Fibroblast of skin of left quadriceps (primary cell): ENCODE results near the gene MRFAP1.

Source experiments
- DNase-seq, 2 experiments: peaks; one replicate each; pipeline ENCODE4 v3.0.0-alpha.2; 2013; ENCODE audit warnings: low read depth in 2 of 2

Gene MRFAP1

GRCh38 chr4:6640292-6641163 is at the start of gene MRFAP1:
MRFAP1 (plus strand) TSS chr4:6640685; CDS start chr4:6640863, 178 bp downstream.
- DNase-seq: peak; percentile 84 to 86

DNA sequence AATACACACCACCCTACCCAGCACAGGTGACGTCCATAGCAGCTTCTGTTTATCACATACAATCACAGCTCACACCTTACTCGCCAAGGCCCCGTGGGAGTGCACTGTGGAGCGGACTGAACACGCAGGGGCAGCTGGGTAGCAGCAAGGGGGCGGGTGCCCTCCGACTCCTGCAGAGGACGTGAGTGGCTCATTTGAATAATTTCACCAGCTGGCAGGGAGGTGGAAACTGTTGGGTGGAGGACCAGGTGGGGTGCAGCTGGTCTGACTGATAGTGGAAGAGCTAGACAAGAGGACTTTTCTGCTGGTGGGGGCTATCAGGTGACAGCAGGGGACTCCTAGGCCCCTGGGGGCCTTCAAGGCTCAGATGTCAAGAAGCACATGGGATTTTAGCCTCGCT is 49.2 kb upstream of the MRFAP1 start:
- no peak for DNase-seq

DNA sequence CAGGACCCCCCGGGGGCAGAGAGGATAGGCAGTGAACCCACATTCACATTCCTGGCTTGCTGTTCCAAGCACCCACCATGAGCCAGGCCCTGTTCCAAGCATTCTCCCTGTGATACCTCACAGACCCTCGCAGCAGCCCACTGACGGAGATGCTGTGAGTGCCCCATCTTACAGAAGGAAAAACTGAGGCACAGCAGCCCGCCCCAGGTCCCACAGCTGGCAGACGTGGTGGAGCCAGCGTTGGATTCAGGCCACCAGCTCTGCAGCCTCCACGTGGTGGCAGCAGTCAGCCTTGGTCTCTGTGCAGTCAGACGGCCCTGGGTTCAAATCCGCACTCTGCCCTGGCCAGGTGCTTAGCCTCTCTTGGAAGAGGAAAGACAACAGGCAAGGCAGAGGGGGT is 48.7 kb upstream of the MRFAP1 start:
- no peak for DNase-seq

DNA sequence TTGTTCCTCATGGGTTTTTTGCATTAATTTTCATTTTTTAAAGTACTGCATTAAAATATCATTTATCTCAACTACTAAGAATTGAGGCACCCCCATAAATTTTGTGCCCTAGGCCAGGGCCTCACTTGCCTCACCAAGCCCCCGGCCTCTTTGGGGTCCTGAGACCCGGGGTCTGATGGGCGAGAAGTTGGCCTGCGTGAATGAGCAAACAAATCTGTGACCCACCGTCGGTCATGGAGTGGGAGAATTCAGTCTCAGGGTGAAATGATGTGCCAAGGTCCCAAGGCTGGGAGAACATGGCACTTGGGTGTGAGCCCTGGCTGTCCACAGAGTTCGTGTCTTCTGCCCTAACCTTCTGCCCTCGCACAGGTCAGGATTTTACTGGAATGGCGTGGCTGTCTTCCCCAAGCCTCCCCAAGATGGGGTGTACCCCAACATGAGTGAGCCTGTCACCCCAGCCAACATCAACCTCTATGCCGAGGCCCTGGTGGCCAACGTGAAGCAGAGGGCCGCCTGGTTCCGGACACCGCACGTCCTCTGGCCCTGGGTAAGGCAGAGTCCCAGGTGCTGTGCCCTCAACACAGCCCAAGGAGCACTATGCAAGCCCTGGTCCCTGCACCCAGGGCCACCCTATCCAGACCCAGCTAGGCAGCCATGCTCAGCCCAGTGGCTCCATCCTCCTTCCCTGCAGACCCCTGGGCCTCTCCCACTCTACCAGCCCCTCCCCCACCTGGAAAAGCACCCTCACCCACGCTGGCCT is 47.5 kb upstream of the MRFAP1 start:
- DNase-seq: no peak

GRCh38 chr4:6594341-6594740 is 46.1 kb upstream of the MRFAP1 start:
- DNase-seq: no peak

- no peak for DNase-seq
These were observed 45.6 kb upstream of the MRFAP1 start for GRCh38 chr4:6594826-6595355.

DNA sequence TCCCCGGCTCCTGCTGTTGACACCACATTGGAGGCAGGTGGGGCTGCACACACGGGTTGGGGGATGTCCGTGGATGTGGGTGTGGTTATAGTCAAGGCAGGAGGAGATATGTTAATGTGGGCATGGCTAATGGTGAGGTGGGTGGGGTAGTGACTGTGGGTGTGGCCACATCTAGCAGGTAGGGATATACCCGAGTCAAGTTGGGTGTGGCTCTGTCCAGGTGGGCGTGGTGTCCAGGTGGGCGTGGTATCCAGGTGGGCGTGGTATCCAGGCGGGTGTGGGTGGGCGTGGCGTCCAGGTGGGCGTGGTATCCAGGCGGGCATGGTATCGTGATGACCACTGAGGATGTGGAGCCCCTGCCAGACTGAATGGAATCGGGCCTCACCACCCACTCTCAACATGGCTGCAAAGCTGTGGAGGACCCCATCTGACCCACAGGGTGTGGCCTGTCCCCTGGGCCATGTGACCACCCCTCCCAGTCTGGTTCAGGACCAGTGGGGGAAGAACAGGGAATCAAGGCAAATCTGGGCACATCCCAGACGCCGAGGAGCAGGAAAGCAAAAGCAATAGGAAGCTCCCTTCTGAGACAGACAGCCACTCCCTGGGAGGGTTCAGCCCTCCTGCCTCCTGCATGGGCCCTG is 44.5 kb upstream of the MRFAP1 start:
- DNase-seq: no peak

DNA sequence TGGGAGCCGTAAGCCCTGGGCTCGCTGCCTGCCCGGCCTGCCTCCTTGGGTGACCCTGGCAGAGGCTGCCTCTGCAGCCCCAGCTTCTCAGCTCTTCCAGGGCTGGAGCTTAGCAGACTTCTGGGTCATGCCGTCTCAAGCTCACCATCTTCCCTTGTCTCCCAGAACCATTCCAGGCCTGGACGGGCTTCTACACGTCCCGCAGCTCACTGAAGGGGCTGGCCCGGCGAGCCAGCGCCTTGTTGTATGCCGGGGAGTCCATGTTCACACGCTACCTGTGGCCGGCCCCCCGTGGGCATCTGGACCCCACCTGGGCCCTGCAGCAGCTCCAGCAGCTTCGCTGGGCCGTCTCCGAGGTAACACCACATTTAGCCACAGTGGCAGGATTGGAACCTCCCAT is 43.5 kb upstream of the MRFAP1 start:
- no peak for DNase-seq

GRCh38 chr4:6598127-6598526 is 42.4 kb upstream of the MRFAP1 start:
- no peak for DNase-seq

- no peak for DNase-seq
These were observed 41.8 kb upstream of the MRFAP1 start for GRCh38 chr4:6598641-6599040.

DNA sequence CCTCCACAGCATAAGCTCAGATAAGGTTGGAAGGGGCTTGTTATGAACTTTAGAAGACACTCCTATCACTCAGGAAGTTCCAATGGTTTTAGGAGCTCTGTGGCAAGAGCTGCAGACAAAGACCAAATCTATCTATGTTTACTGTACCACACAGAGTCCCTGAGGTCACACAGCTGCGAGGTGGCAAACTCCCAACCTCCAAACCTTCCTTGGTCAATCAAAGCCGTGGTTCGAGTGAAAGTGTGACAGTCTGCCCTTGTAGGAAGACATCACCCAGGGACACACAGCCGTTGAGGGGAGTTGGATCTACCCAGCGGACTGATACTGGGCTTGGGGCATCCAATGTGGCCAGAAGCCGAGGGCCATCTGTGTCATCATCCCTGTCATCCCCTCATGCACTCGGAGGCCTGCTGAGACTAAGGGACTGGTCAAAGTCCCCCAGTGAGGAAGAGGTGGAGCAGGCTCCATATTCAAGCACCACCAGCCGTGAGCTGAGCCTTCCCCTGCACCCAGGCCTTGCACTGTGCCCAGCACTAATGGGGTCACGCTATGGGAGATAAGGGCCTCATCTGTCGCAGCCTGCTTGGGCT is 38.7 kb upstream of the MRFAP1 start:
- no peak for DNase-seq

DNA sequence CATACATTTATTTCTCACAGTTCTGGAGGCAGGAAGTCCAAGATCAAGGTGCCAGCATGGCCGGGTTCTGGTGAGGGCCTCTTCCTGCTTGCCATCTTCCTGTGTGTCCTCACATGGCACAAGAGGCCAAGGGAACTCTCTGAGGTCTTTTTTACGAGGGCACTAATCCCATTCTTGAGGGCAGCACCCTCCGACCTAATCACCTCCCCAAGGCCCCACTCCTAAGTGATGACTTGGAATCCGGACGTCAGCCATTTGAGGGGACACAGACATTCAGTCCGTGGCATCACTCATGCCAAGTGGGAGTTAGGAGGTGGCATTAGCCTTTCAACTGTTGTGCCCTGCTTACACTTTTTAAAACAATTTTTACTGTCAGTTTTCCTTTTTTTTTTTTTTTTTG is 38.2 kb upstream of the MRFAP1 start:
- no peak for DNase-seq

- no peak for DNase-seq
These were observed 37.4 kb upstream of the MRFAP1 start for GRCh38 chr4:6603128-6603527.

- DNase-seq: no peak
These were observed 35.4 kb upstream of the MRFAP1 start for GRCh38 chr4:6605114-6605513.

DNA sequence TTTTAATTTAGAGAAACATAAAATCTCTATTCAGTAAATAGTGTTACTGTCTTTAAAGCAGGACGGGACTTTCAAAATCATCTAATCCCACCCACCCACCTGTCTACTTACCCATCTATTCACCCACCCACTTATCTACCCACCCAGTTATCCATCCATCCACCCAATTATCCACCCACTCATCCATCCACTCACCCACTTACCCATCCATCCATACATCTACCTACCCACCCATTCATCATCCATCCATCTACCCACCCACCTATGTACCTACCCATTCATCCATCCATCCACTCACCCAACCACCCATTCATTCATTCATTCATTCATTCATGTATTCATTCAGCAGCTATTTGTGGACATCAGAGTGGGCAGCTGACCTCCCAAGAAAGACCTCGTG is 34.9 kb upstream of the MRFAP1 start:
- no peak for DNase-seq

- no peak for DNase-seq
These were observed 33.8 kb upstream of the MRFAP1 start for GRCh38 chr4:6606465-6607235.

DNA sequence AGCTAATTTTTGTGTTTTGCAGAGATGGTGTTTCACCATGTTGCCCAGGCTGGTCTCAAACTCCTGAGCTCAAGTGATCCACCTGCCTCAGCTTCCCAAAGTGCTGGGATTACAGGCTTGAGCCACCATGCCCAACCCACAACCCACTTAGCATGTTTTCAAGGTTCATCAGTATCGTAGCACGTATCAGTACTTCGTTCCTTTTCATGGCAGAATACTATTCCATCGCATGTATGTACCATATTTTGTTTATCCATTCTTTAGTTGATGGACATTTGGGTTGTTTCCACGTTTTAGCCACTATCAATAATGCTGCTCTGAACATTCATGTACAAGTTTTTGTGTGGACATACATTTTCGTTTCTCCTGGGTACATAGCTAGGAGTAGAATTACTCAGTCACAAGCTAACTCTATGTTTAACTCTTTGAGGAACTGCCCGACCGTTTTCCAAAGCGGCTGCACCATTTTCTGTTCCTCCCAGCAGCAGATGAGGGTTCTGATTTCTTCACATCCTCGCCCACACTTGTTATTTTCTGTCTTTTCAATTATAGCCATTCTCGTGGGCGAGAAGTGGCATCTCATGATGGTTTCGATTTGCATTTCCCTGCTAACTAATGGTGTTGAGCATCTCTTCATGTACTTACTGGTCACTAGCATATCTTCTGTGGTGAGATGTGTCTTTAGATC is 33.0 kb upstream of the MRFAP1 start:
- no peak for DNase-seq

- DNase-seq: no peak
These were observed 31.6 kb upstream of the MRFAP1 start for GRCh38 chr4:6608758-6609414.

DNA sequence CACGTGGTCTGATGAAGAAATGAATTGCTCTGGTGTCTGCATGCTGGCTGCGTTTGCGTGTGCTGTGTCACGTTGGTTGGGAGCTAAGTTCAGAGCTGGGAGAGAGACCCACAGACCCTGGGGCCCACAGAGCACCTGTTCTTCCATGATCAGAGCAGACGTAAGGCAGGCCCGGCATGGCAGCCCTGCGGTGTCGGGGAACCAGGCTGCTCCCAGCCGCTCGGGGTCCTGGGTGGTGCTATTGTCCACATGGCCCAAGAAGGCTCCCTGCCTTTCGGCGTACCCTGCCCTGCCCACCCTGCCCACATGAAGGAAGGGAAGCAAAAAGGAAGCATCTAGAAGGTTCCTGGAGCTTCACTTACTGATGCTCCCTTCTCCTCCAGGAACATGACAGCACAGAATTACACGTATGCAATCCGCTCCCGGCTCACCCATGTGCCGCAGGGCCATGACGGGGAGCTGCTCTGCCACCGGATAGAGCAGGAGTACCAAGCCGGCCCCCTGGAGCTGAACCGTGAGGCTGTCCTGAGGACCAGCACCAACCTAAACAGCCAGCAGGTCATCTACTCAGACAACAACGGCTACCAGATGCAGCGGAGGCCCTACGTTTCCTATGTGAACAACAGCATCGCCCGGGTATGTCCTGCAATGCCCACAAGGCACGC is 30.9 kb upstream of the MRFAP1 start:
- DNase-seq: no peak
